Psoas muscle (tissue), 8 donors: ENCODE results near the gene TOB1. TPM values are rescaled to one million over a fixed set of nuclear protein-coding genes. Genes with fewer than 3 reads are reported as not detected.
A peak's percentile ranks its signal among the peaks of the same experiment; 100 is the strongest.

Source experiments
- ATAC-seq, 4 donors: fragments of 200-7000 bp; cut with Tn5 transposase; one replicate each; pipeline ENCODE4 v1.9.1; 2020; ENCODE audit warnings: moderate library complexity in 3 of 4, mild to moderate bottlenecking in 2 of 4
- DNase-seq, 2 donors: peaks; one replicate each; pipeline ENCODE4 v3.0.0-alpha.2; 2020
- H3K27ac ChIP-seq: fragments of 200-600 bp; one replicate; pipeline ENCODE4 v1.8.0; 2022
- H3K27me3 ChIP-seq, 3 donors: fragments of 200-600 bp in 1 of 3; one replicate each; pipeline versions ENCODE4 v1.6.1 to v1.8.0; 2013 to 2022; ENCODE audit warnings: low read length in 2 of 3, mild to moderate bottlenecking in 2 of 3, moderate library complexity in 1 of 3; ENCODE audit not compliant: insufficient read depth in 3 of 3
- H3K36me3 ChIP-seq, 2 donors: fragments of 200-600 bp in 1 of 2; one replicate each; pipeline versions ENCODE4 v1.6.1 to v1.8.0; 2013 to 2022; ENCODE audit warnings: low read depth in 1 of 2, mild to moderate bottlenecking in 1 of 2, moderate library complexity in 1 of 2; ENCODE audit not compliant: insufficient read depth in 1 of 2
- H3K4me1 ChIP-seq: fragments of 200-600 bp; one replicate; pipeline ENCODE4 v1.8.0; 2022
- H3K4me3 ChIP-seq: fragments of 200-600 bp; one replicate; pipeline ENCODE4 v1.8.0; 2022; ENCODE audit warnings: mild to moderate bottlenecking
- H3K9me3 ChIP-seq: fragments of 200-600 bp; one replicate; pipeline ENCODE4 v1.8.0; 2022
- WGBS, 3 donors: extraction: QIAGEN DNeasy Blood & Tissue Kit; methylation state at CpG; one replicate each; pipeline versions ENCODE4 v1.1.6 to v1.1.7; 2013; 5-methylcytosine and 5-hydroxymethylcytosine counted together
- intact Hi-C, 2 donors: fragments of 100-400 bp; cut with DNase I; formaldehyde crosslinking; loops; one replicate each; pipeline versions ENCODE4 v1.11.0 to v1.14.2; 2022
- polyA plus RNA-seq, 3 donors: library from polyadenylated mRNA; stranded (reverse); fragments of 200-250 nt; gene quantifications; one replicate each; pipeline ENCODE4 v1.2.3, GENCODE V29; 2013
- total RNA-seq, 4 donors: library from RNA; stranded (reverse); fragmentation: NEBNext Ultra II Directional in 2 of 4; extraction: Animal tissue kit (Norgen Biotek cat#: 25700) in 2 of 4; gene quantifications; one replicate each; pipeline versions ENCODE4 v1.2.1 to v1.2.4, GENCODE V29; 2021 to 2023
- TF ChIP-seq, protein P1 (sequence below): fragments of 200-600 bp; IDR thresholded peaks from one replicate; pipeline ENCODE4 v1.8.0; 2022; ENCODE audit warnings: antibody characterized with exemption
- donor health status: healthy with polysubstance abuse.
- donor health status: DM: no; HTN: no; CAD: no; lungs with moderate emphysema.
- donor health status: Bipolar disorder and iron deficiency.
- donor health status: healthy.
- donor health status: DM: yes; HTN: yes; CAD: no.
- donor health status: DM: no; HTN: no; CAD: no.
- donor health status: DM: no; HTN: no; CAD: no.
- donor health status: DM: yes; HTN: yes; CAD: no.

The TOB1 gene
- total and polyA plus RNA-seq, 7 donors: 12.8 to 155 (median 74.9) TPM

DNA sequence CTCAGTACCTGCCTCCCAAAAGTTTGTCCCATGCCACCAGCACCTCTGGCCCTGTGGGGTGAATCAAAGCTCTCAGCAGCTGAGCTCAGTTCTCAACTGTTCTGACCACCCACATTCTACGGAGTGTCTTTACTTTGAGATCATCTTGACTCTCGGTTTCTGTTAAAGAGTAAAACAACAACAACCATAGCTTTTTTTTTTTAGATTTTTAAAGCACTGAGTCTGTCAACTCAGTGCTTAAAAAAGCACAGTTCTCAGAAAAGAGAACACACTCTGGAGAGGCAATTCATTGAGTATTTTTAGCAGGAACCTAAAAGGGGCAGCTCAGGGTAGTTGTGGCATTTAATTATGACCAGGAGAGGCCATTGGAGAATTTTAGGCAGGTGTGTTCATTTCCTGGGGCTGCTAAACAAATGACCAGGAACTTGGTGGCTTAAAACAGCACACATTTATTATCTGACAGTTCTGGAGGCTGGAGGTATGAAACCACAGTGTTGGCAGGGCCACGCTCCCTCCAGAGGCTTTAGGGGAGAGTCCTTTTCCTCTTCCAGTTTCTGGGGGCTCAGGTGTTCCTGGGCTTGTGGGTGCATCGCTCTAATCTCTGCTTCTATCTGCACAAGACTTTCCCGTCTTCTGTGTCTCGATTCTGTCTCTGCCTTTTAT, 37.5 kb downstream of the TOB1 start:
- no peak for ATAC-seq

DNA sequence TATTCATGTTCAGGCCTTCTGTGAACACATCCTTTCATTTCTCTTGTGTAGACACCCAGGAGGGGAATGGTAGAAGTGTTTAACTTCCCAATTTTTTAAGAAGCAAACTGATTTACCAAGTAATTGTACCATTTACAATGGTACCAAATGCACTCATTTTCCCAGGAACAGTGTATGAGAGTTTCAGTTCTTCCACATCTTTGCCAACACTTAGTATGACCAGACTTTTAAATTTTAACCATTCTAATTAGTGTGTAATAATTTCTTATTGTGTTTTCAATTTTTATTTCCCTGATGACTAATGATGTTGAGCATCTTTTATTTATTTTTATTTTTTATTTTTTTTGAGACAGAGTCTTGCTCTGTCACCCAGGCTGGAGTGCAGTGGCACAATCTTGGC, 41.0 kb downstream of the TOB1 start:
- no peaks in the 10 kb centered on the region for H3K4me1 ChIP-seq
- no peaks in the 10 kb centered on the region for H3K27me3 ChIP-seq
- no peaks in the 10 kb centered on the region for H3K36me3 ChIP-seq
- no peak for DNase-seq
- H3K4me3 ChIP-seq: no peak overlapping the region
- TF ChIP-seq, protein P1, sequence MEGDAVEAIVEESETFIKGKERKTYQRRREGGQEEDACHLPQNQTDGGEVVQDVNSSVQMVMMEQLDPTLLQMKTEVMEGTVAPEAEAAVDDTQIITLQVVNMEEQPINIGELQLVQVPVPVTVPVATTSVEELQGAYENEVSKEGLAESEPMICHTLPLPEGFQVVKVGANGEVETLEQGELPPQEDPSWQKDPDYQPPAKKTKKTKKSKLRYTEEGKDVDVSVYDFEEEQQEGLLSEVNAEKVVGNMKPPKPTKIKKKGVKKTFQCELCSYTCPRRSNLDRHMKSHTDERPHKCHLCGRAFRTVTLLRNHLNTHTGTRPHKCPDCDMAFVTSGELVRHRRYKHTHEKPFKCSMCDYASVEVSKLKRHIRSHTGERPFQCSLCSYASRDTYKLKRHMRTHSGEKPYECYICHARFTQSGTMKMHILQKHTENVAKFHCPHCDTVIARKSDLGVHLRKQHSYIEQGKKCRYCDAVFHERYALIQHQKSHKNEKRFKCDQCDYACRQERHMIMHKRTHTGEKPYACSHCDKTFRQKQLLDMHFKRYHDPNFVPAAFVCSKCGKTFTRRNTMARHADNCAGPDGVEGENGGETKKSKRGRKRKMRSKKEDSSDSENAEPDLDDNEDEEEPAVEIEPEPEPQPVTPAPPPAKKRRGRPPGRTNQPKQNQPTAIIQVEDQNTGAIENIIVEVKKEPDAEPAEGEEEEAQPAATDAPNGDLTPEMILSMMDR: no peak
- H3K27ac ChIP-seq: no peak overlapping the region
- intact Hi-C loops: loop anchor here in 1 of 2 donors (5.0 kb wide), 1 partner anchor 33 kb away; no protein-coding TSS in a partner anchor
- no peak for ATAC-seq
- no peaks in the 10 kb centered on the region for H3K9me3 ChIP-seq

More for the DNA sequence above, 37.5 kb downstream of the TOB1 start:
- no peaks in the 10 kb centered on the region for H3K36me3 ChIP-seq
- DNase-seq: no peak
- H3K4me1 ChIP-seq: no peaks in the 10 kb centered on the region
- H3K9me3 ChIP-seq: no peaks in the 10 kb centered on the region
- H3K27ac ChIP-seq: no peak overlapping the region
- 81 to 85% (median 84%) methylated on average over 6 of the region's 6 CpGs for WGBS, 3 donors
- no peak overlapping the region for H3K4me3 ChIP-seq
- intact Hi-C loops: loop anchor here in 1 of 2 donors (5.0 kb wide), 1 partner anchor 36 kb away; no protein-coding TSS in a partner anchor
- TF ChIP-seq, protein P1: no peak
- H3K27me3 ChIP-seq: no peaks in the 10 kb centered on the region

DNA sequence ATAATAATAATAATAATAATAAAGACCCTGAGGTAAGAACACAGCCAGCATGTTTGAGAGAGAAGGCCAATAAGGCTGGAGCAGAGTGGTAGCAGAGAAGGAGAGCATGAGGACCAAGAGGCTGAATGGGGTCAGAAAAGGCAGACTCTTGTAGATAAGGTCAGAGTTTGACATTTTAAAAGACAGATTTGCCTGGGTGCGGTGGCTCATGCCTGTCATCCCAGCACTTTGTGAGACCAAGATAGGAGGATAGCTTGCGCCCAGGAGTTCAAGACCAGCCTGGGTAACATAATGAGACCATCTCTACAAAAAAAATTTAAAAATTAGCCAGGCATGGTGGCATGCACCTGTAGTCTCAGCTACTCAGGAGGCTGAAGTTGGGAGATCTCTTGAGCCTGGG, 41.7 kb downstream of the TOB1 start:
- no peak overlapping the region for H3K27ac ChIP-seq
- DNase-seq: no peak
- H3K4me1 ChIP-seq: no peaks in the 10 kb centered on the region
- TF ChIP-seq, protein P1: no peak
- no peaks in the 10 kb centered on the region for H3K27me3 ChIP-seq
- intact Hi-C loops: no loop called here
- no peak overlapping the region for H3K4me3 ChIP-seq
- H3K9me3 ChIP-seq: no peaks in the 10 kb centered on the region
- WGBS, 3 donors: 93 to 96% (median 94%) methylated on average over 2 of the region's 2 CpGs
- ATAC-seq: no peak
- H3K36me3 ChIP-seq: no peaks in the 10 kb centered on the region

DNA sequence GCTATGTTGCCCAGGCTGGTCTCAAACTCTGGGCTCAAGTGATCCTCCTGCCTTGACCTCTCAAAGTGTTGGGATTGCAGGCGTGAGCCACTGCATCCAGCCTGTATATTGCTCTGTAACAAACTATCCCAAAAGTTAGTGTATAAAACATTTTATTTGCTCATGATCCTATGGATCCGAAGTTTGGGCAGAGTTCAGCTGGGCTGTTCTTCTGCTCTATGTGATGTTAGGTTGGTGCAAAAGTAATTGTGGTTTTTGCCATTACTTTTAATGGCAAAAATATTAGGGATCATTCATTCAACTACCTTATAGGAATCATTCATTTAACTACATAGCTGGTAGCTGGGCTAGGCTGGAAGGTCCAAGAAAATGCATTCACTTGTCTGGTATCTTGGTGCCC, 43.6 kb downstream of the TOB1 start:
- no peak overlapping the region for H3K4me3 ChIP-seq
- no peaks in the 10 kb centered on the region for H3K4me1 ChIP-seq
- no peak for DNase-seq
- H3K9me3 ChIP-seq: no peaks in the 10 kb centered on the region
- H3K27me3 ChIP-seq: no peaks in the 10 kb centered on the region
- H3K27ac ChIP-seq: no peak overlapping the region
- 95 to 97% (median 97%) methylated on average over 2 of the region's 2 CpGs for WGBS, 3 donors
- H3K36me3 ChIP-seq: no peaks in the 10 kb centered on the region
- TF ChIP-seq, protein P1: no peak
- ATAC-seq: no peak
- intact Hi-C loops: no loop called here

DNA sequence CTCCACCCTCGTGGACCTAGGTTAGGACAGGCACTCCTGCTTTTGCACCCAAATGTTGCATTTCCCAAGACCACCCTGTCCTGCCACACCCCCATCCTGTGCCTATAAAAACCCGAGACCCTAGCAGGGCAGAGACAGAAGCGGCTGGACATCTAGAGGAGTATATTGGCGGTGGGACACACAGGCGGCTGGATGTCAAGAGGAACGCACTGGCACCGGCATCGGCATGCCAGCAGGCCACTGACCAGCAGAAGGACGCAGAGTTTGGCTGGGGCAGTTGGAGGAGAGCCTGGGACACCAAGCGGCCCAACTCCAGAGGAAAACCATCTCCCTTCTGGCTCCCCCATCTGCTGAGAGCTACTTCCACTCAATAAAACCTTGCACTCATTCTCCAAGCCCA, 45.5 kb downstream of the TOB1 start:
- TF ChIP-seq, protein P1: no peak
- Histone ChIP-seq H3K4me1 (no peaks in the 10 kb centered on the region), H3K4me3 (no peak overlapping the region), H3K27ac (no peak overlapping the region), H3K36me3 (no peaks in the 10 kb centered on the region), H3K9me3 (no peaks in the 10 kb centered on the region), H3K27me3 (no peaks in the 10 kb centered on the region)
- WGBS, 3 donors: 30 to 47% (median 33%) methylated on average over 10 of the region's 10 CpGs
- ATAC-seq (peak; percentile 48 to 85 (median 66)), DNase-seq (peak in 1 of 2 donors; percentile 75)
- intact Hi-C loops: no loop called here
